ENCODE results near the gene FADS3.

GRCh38 chr11:61907282-61907681 is 15.9 kb upstream of the FADS3 start:
- TF ChIP-seq CTCF (IDR thresholded peaks at IDR 0.05), result no peak
- no peak for TF ChIP-seq POLR2A (IDR thresholded peaks at IDR 0.05)
- TF ChIP-seq POLR2AphosphoS5 (IDR thresholded peaks at IDR 0.05), result no peak
- no peak for TF ChIP-seq EP300 (IDR thresholded peaks at IDR 0.05; ENCODE audit: low read depth)
